HL-60/S4 treated with phorbol 12-myristate 13-acetate at 8.2 ng/mL for 4 days and 3 days (cell line): Measurements from ENCODE around the gene USP32.
"Not testable (repeated sequence)": the region's sequence is repeated elsewhere in the genome, so short reads cannot be mapped to it uniquely, and the experiment has no call there.

Source experiments
- in situ Hi-C: fragments of 300-500 bp; cut with MboI; formaldehyde crosslinking; loops from 2 replicates; pipeline ENCODE4 v1.15.0; 2022; ENCODE audit warnings: low sequenced_read_pairs

USP32 gene, protein sequence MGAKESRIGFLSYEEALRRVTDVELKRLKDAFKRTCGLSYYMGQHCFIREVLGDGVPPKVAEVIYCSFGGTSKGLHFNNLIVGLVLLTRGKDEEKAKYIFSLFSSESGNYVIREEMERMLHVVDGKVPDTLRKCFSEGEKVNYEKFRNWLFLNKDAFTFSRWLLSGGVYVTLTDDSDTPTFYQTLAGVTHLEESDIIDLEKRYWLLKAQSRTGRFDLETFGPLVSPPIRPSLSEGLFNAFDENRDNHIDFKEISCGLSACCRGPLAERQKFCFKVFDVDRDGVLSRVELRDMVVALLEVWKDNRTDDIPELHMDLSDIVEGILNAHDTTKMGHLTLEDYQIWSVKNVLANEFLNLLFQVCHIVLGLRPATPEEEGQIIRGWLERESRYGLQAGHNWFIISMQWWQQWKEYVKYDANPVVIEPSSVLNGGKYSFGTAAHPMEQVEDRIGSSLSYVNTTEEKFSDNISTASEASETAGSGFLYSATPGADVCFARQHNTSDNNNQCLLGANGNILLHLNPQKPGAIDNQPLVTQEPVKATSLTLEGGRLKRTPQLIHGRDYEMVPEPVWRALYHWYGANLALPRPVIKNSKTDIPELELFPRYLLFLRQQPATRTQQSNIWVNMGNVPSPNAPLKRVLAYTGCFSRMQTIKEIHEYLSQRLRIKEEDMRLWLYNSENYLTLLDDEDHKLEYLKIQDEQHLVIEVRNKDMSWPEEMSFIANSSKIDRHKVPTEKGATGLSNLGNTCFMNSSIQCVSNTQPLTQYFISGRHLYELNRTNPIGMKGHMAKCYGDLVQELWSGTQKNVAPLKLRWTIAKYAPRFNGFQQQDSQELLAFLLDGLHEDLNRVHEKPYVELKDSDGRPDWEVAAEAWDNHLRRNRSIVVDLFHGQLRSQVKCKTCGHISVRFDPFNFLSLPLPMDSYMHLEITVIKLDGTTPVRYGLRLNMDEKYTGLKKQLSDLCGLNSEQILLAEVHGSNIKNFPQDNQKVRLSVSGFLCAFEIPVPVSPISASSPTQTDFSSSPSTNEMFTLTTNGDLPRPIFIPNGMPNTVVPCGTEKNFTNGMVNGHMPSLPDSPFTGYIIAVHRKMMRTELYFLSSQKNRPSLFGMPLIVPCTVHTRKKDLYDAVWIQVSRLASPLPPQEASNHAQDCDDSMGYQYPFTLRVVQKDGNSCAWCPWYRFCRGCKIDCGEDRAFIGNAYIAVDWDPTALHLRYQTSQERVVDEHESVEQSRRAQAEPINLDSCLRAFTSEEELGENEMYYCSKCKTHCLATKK (N-terminal part only)

DNA sequence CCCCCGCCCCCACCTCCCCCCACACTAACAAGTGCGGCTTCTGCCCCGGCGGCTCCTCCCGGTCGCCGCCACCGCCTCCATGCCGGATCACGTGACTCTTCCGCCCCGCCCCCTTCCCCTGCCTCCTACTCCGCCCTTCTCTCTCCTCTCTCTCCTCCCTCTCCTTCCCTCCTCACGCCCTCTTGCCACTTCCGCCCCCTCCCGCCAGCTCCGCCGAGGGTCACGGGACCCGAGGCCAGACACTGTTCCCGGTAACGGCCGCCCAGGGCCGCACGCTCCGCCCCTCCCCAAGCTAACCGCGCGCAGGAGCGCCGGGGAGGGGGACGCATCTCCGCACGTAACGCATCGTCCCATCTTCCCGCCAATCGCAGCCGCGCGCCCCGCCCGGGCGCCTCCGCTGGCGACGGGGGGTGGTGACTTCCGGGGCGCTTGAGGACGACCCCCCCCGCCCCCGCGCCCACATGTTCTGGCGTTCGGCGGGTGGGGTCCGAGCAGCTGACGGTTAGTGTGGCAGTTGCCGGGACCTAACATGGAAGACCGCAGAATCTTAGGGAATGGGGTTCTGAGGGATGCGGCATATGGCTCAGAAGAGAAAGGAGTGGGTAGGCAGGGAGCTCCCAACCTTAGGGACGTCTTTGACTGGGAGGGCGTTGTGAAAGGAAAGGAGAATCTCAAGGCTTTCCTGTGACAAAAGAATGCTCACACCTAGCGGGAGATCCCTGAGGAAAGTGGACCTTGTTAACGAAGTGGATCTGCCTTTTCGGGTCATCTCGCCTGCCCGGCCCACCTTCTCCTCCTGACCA, at the start of gene USP32:
USP32 (minus strand) TSS at position 92 of the 803 bp plus-strand sequence. CDS start 194 bp downstream, outside the sequence.
- in situ Hi-C loops = no loop called here

GRCh38 chr17:60439501-60439900, 47.6 kb upstream of the USP32 start:
- in situ Hi-C loops = loop anchor here (25.0 kb wide), 1 partner anchor 402 kb away; no protein-coding TSS in a partner anchor

- in situ Hi-C loops = loop anchor here (25.0 kb wide), 1 partner anchor 399 kb away; no protein-coding TSS in a partner anchor
Measured at GRCh38 chr17:60436676-60437075, 44.7 kb upstream of the USP32 start.

- in situ Hi-C loops = loop anchor here (25.0 kb wide), 1 partner anchor 398 kb away; no protein-coding TSS in a partner anchor
Measured at GRCh38 chr17:60435244-60436167, 43.6 kb upstream of the USP32 start.

GRCh38 chr17:60433021-60433997, 41.4 kb upstream of the USP32 start:
- in situ Hi-C loops = loop anchor here (25.0 kb wide), 1 partner anchor 396 kb away; no protein-coding TSS in a partner anchor

GRCh38 chr17:60430561-60430960, 38.6 kb upstream of the USP32 start:
- in situ Hi-C loops = loop anchor here (25.0 kb wide), 1 partner anchor 393 kb away; no protein-coding TSS in a partner anchor

GRCh38 chr17:60428491-60428890, 36.6 kb upstream of the USP32 start:
- in situ Hi-C loops = loop anchor here (25.0 kb wide), 1 partner anchor 391 kb away; no protein-coding TSS in a partner anchor

DNA sequence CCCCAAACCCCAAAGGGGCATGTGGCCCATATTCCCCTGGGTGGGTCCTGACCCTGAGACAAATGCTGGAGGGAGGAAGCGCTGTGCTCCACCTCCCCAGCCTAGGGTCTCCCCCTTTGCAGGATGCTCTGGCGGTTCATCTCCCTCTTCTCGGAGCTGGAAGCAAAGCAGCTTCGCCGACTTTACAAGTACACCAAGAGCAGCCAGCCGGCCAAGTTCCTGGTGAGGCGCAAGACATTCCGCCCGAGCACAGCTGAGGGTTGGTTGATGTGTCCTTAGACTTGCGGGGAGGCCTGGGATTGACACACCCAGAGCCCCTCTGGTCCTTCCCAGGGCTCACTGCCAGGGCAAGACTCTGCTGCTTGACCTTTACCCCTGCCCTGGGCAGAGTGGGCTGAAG, 34.7 kb upstream of the USP32 start:
- in situ Hi-C loops = loop anchor here (25.0 kb wide), 1 partner anchor 389 kb away; no protein-coding TSS in a partner anchor

DNA sequence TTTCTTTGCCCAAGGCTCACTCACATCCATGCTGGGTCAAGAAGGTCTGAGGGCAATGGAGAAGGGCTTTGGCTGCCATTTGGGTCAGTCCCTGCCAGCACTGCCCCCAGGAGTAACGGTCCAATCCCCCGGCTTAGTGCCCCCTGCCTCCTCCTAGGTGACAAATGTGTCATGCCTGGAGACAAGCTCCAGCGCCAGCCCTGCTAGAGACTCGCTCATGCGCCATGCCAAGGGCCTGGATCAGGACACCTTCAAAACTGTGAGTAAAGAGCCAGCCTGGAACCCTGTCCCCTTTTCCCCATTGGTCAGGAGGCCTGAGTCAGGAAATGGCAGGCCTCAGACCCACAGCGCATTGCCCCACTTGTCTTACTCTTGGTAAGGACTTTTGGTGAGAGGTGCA, 33.7 kb upstream of the USP32 start:
- in situ Hi-C loops = loop anchor here (25.0 kb wide), 1 partner anchor 388 kb away; no protein-coding TSS in a partner anchor

DNA sequence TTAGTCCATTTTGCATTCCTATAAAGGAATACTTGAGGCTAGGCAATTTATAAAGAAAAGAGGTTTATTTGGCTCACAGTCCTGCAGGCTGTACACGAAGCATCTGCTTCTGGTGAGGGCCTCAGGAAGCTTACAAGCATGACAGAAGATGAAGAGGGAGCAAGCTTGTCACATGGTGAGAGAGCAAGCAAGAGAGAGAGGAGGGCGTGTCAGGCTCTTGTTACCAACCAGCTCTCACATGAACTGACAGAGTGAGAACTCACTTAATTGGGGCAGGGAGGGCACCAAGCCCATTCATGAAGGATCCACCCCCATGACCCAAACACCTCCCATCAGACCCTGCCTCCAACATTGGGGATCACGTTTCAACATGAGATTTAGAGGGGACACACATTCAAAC, 31.9 kb upstream of the USP32 start:
- in situ Hi-C loops = no loop called here

DNA sequence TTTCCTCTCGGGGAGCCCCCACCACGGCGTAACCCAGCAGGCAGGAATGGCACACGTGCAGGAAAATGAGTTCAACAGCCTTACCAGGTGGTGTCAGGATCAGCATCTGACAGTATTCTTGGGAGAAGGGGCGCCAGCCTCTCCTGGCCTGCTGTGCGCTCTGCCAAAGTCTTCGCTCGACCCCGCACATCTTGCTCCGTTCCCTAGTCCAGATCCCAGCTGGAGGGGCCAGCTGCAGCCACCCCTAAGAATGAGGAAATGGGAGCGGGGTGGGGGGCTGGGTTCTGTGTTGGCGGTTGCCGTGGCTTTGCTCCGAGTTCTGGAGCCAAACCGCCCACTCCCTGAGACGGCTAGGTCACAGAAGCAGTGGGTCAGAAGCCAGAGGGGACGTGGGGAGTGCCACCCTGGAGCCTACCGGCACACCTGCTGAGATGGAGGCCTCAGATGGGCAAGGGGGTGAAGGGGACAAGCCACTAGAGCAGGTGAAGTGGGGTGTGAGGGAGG, 30.3 kb upstream of the USP32 start, which contains the start of gene CHCT1:
CHCT1 (plus strand) TSS at position 328 of the 504 bp plus-strand sequence; CDS start at position 432, 104 bp downstream.
- in situ Hi-C loops = no loop called here

DNA sequence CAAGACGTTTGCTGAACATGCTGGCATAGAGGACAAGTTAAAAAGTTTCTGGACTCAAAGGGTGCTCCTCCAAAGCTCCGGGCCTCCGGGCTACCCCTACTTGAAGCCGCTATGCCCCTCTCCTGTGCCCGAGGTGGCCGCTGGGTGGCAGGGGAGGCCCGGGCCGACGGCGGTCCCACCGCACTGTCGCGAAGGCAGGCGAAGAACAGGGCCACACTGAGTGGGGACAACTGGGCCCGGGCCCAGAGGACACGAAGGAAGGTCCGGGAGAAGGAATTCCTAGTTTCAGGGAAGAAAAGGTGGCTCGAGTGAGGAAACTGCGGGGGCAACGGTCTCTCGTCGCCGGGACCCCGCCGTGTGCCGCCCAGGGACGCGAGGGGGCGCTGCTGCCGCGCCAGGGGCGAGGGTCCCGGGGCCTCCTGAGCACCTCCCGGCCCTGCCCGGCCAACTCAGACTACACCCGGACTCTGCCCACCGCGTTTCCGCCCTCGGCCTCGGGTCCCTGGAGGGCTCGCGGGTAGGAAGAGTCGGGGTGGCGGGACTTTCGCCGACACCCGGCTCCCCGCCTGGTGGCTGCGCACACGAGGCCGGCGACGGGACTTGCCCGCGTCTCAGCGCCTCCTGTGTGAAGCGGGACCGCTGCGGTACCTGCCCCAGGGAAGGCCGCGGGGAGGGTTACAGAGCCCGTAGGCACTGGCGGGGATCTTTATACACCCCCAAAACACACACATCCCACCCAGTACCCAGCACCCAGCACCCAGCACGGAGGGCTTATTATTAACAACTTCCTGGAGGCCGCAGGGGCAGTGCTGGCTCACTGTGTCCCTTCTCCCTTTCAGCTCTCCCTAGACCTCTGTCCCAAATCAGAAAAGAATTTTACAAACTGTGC, 29.6 kb upstream of the USP32 start:
- in situ Hi-C loops = no loop called here

DNA sequence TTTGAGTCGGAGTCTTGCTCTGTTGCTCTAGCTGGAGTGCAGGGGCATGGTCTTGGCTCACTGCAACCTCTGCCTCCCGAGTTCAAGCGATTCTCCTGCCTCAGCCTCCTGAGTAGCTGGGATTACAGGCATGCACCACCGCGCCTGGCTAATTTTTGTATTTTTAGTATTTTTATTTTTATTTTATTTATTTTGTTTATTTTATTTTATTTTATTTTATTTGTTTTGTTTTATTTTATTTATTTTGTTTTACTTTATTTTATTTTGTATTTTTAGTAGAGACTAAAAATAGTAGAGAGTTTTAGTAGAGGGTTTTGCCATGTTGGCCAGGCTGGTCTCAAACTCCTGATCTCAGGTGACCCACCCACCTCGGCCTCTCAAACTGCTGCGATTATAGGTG, 27.9 kb upstream of the USP32 start:
- in situ Hi-C loops = not testable (repeated sequence)

GRCh38 chr17:60419003-60419402, 27.1 kb upstream of the USP32 start:
- in situ Hi-C loops = not testable (repeated sequence)

GRCh38 chr17:60416368-60416925, 24.5 kb upstream of the USP32 start:
- in situ Hi-C loops = no loop called here

- in situ Hi-C loops = no loop called here
Measured at GRCh38 chr17:60415146-60415545, 23.2 kb upstream of the USP32 start.
